ACC112 (cell line): ENCODE results near the gene KCNAB2.

Source experiments
- H2AFZ ChIP-seq: fragments of 200-600 bp; sonication (generic); one replicate; pipeline ENCODE4 v1.6.0; 2017; ENCODE audit warnings: antibody characterized with exemption, low read length; ENCODE audit not compliant: unreplicated experiment
- H3K27ac ChIP-seq: fragments of 200-600 bp; sonication (generic); 2 replicates; pipeline ENCODE4 v1.5.1; 2014; ENCODE audit warnings: low read depth, mild to moderate bottlenecking, antibody characterized with exemption, low read length, moderate library complexity
- H3K27me3 ChIP-seq: fragments of 200-600 bp; sonication (generic); 2 replicates; pipeline ENCODE4 v1.6.1; 2014; ENCODE audit warnings: mild to moderate bottlenecking, antibody characterized with exemption, low read length, moderate library complexity, mixed read lengths; ENCODE audit not compliant: insufficient read depth
- H3K36me3 ChIP-seq: fragments of 200-600 bp; sonication (generic); 2 replicates; pipeline ENCODE4 v1.6.1; 2016; ENCODE audit warnings: mild to moderate bottlenecking, antibody characterized with exemption, low read length, moderate library complexity, mixed read lengths; ENCODE audit not compliant: insufficient read depth
- H3K4me1 ChIP-seq: fragments of 200-600 bp; sonication (generic); one replicate; pipeline ENCODE4 v1.6.1; 2016; ENCODE audit warnings: low read length, mixed read lengths; ENCODE audit not compliant: insufficient read depth, unreplicated experiment, control insufficient read depth
- H3K4me3 ChIP-seq: fragments of 200-600 bp; sonication (generic); 2 replicates; pipeline ENCODE4 v1.5.1; 2014; ENCODE audit warnings: mild to moderate bottlenecking, low read depth, low read length
- H3K79me2 ChIP-seq: fragments of 200-600 bp; sonication (generic); one replicate; pipeline ENCODE4 v1.6.0; 2016; ENCODE audit warnings: low read length; ENCODE audit not compliant: control insufficient read depth, unreplicated experiment, insufficient read depth

The KCNAB2 gene

GRCh38 chr1:6104631-6105030 is 58.9 kb downstream of the KCNAB2 start:
- no peaks in the 10 kb centered on the region for H3K36me3 ChIP-seq
- H3K27ac ChIP-seq = no peak overlapping the region
- H3K27me3 ChIP-seq = peaks cover 18% of the 10 kb centered on the region; the same call in 1 of the 2 replicates
- H3K4me3 ChIP-seq = no peak overlapping the region
- H2AFZ ChIP-seq = no peak overlapping the region
- H3K4me1 ChIP-seq = no peaks in the 10 kb centered on the region
- no peaks in the 10 kb centered on the region for H3K79me2 ChIP-seq

GRCh38 chr1:6105218-6105679 is 59.6 kb downstream of the KCNAB2 start:
- Histone ChIP-seq H3K79me2 (no peaks in the 10 kb centered on the region), H3K27me3 (peaks cover 18% of the 10 kb centered on the region; the same call in 1 of the 2 replicates), H3K4me3 (no peak overlapping the region), H3K4me1 (no peaks in the 10 kb centered on the region), H3K36me3 (no peaks in the 10 kb centered on the region), H2AFZ (no peak overlapping the region), H3K27ac (no peak overlapping the region)

GRCh38 chr1:6105763-6106162 is 60.1 kb downstream of the KCNAB2 start:
- H3K27me3 ChIP-seq = peaks cover 18% of the 10 kb centered on the region; the same call in 1 of the 2 replicates
- no peak overlapping the region for H3K4me3 ChIP-seq
- no peaks in the 10 kb centered on the region for H3K36me3 ChIP-seq
- H3K79me2 ChIP-seq = no peaks in the 10 kb centered on the region
- H3K4me1 ChIP-seq = no peaks in the 10 kb centered on the region
- H3K27ac ChIP-seq = no peak overlapping the region
- no peak overlapping the region for H2AFZ ChIP-seq

GRCh38 chr1:6106321-6106731 is 60.6 kb downstream of the KCNAB2 start:
- peaks cover 18% of the 10 kb centered on the region; the same call in 1 of the 2 replicates for H3K27me3 ChIP-seq
- no peaks in the 10 kb centered on the region for H3K4me1 ChIP-seq
- no peak overlapping the region for H3K4me3 ChIP-seq
- H3K27ac ChIP-seq = no peak overlapping the region
- H3K36me3 ChIP-seq = no peaks in the 10 kb centered on the region
- no peak overlapping the region for H2AFZ ChIP-seq
- H3K79me2 ChIP-seq = no peaks in the 10 kb centered on the region

DNA sequence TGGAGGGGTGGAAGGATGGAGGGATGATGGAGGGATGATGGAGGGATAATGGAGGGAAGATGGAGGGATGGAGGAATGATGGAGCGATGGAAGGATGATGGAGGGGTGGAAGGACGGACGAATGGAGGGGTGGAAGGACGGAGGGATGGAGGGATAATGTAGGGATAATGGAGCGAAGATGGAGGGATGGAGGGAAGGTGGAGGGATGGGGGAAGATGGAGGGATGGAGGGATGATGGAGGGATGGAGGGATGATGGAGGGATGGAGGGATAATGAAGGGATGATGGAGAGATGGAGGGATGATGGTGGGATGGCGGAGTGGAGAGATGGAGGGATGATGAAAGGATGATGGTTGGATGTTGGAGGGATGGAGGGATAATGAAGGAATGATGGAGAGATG is 61.3 kb downstream of the KCNAB2 start:
- H3K36me3 ChIP-seq = no peaks in the 10 kb centered on the region
- no peak overlapping the region for H3K4me3 ChIP-seq
- no peaks in the 10 kb centered on the region for H3K79me2 ChIP-seq
- H3K27me3 ChIP-seq = peaks cover 19% of the 10 kb centered on the region; the same call in 1 of the 2 replicates
- no peaks in the 10 kb centered on the region for H3K4me1 ChIP-seq
- no peak overlapping the region for H3K27ac ChIP-seq
- H2AFZ ChIP-seq = no peak overlapping the region

DNA sequence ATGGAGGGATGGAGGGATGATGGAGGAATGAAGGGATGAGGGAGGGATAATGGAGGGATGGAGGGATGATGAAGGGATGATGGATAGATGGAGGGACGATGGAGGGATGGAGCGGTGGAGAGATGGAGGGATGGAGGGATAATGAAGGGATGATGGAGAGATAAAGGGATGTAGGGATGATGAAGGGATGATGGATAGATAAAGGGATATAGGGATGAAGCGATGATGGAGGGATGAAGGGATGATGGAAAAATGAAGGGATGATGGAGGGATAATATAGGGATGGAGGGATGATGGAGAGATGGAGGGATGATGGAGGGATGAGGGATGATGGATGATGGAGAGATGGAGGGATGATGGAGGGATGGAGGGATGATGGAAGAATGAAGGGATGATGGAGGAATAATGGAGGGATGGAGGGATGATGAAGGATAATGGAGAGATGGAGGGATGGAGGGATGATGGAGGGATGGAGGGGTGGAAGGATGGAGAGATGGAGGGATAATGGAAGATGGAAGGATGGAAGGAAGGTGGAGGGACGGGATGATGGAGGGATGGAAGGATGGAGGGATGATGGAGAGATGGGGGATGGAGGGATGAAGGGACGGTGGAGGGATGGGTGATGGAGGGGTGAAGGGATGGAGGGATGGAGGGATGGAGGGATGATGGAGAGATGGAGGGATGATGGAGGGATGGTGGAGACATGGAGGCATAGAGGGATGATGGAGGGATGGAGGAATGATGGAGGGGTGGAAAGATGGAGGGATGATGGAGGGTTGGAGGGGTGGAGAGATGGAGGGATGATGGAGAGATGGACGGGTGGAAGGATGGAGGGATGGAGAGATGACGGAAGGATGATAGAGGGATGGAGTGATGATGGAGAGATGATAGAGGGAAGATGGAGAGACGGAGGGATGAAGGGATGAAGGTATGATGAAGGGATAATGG is 62.0 kb downstream of the KCNAB2 start:
- H3K36me3 ChIP-seq = no peaks in the 10 kb centered on the region
- no peak overlapping the region for H3K27ac ChIP-seq
- H2AFZ ChIP-seq = no peak overlapping the region
- H3K4me1 ChIP-seq = no peaks in the 10 kb centered on the region
- H3K4me3 ChIP-seq = no peak overlapping the region
- H3K79me2 ChIP-seq = no peaks in the 10 kb centered on the region
- H3K27me3 ChIP-seq = peaks cover 17% of the 10 kb centered on the region; the same call in 1 of the 2 replicates

- Histone ChIP-seq H3K27ac (no peak overlapping the region), H3K27me3 (peaks cover 10% of the 10 kb centered on the region; the same call in 1 of the 2 replicates), H3K4me3 (no peak overlapping the region), H3K36me3 (no peaks in the 10 kb centered on the region), H2AFZ (no peak overlapping the region), H3K79me2 (no peaks in the 10 kb centered on the region), H3K4me1 (no peaks in the 10 kb centered on the region)
Observed at GRCh38 chr1:6108476-6108875, 62.8 kb downstream of the KCNAB2 start.

- no peak overlapping the region for H3K27ac ChIP-seq
- no peaks in the 10 kb centered on the region for H3K36me3 ChIP-seq
- H3K4me3 ChIP-seq = no peak overlapping the region
- no peaks in the 10 kb centered on the region for H3K4me1 ChIP-seq
- H3K27me3 ChIP-seq = peaks cover 6% of the 10 kb centered on the region; the same call in 1 of the 2 replicates
- H3K79me2 ChIP-seq = no peaks in the 10 kb centered on the region
- no peak overlapping the region for H2AFZ ChIP-seq
Observed at GRCh38 chr1:6108937-6109614, 63.4 kb downstream of the KCNAB2 start.

DNA sequence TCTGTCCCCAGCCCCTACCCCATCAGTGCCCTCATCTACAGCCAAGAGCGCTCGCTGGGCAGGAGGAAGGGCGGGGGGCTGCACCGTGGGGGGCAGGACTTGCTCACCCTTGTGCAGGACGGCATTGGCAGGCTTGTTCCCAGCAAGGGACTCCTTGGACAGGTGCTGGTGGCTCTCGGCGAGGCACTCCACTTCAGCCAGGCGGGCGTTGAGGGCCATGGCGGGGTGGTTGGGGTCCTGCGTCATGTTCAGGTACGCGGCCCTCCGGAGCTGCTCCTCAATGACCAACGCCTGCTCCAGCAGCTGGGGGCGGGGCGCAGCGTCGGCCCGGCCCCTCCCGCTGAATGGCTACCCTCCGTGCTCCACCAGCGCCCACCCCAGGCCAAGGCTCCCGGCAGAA is 64.0 kb downstream of the KCNAB2 start:
- H3K27ac ChIP-seq = no peak overlapping the region
- H3K4me1 ChIP-seq = no peaks in the 10 kb centered on the region
- no peak overlapping the region for H3K4me3 ChIP-seq
- H3K36me3 ChIP-seq = no peaks in the 10 kb centered on the region
- no peaks in the 10 kb centered on the region for H3K79me2 ChIP-seq
- no peak overlapping the region for H2AFZ ChIP-seq
- H3K27me3 ChIP-seq = peaks cover 5% of the 10 kb centered on the region; the same call in 1 of the 2 replicates

- Histone ChIP-seq H3K27me3 (peaks cover 5% of the 10 kb centered on the region; the same call in 1 of the 2 replicates), H3K36me3 (no peaks in the 10 kb centered on the region), H2AFZ (no peak overlapping the region), H3K27ac (no peak overlapping the region), H3K79me2 (no peaks in the 10 kb centered on the region), H3K4me1 (peaks cover under 1% of the 10 kb centered on the region), H3K4me3 (no peak overlapping the region)
Observed at GRCh38 chr1:6110326-6110725, 64.6 kb downstream of the KCNAB2 start.
